Activated CD4-positive, alpha-beta T cell treated with anti-CD3 and anti-CD28 coated beads, Interleukin-2, amount 10 ng/mL, durations not matched to agents 7 days and 5 days (primary cell): ENCODE results near the gene CCL22. TPM values are rescaled to one million over a fixed set of nuclear protein-coding genes. Genes with fewer than 3 reads are reported as not detected.
"Not testable (repeated sequence)": the region's sequence is repeated elsewhere in the genome, so short reads cannot be mapped to it uniquely, and the experiment has no call there.

Experiments
- CTCF ChIA-PET: fragments of 350-600 bp; sonication (Branson Sonifier 250); formaldehyde crosslinking; loops from one replicate; lab custom pipeline; 2021; ENCODE audit warnings: antibody characterized with exemption; lab: Charles Lee
- POLR2A ChIA-PET: fragments of 350-600 bp; sonication (Branson Sonifier 250); formaldehyde crosslinking; loops from one replicate; lab custom pipeline; 2021; ENCODE audit warnings: antibody characterized with exemption; lab: Charles Lee
- DNase-seq: peaks from one replicate; pipeline ENCODE4 v3.0.0-alpha.2; 2020
- H3K27ac Mint-ChIP-seq: one replicate; pipeline ENCODE4 v1.8.0; 2021; ENCODE audit warnings: mild to moderate bottlenecking, moderate library complexity, mixed read lengths
- H3K27me3 Mint-ChIP-seq: one replicate; pipeline ENCODE4 v1.8.0; 2021; ENCODE audit warnings: mixed read lengths
- H3K36me3 Mint-ChIP-seq: one replicate; pipeline ENCODE4 v1.8.0; 2021; ENCODE audit warnings: low read depth, mixed read lengths
- H3K4me1 Mint-ChIP-seq: one replicate; pipeline ENCODE4 v1.8.0; 2021; ENCODE audit warnings: mixed read lengths
- H3K4me3 Mint-ChIP-seq: one replicate; pipeline ENCODE4 v1.8.0; 2021; ENCODE audit warnings: mild to moderate bottlenecking, moderate library complexity, mixed read lengths
- H3K9me3 Mint-ChIP-seq: one replicate; pipeline ENCODE4 v1.8.0; 2021; ENCODE audit warnings: mixed read lengths
- total RNA-seq, 2 experiments: library from RNA; stranded (reverse); gene quantifications; one replicate each; pipeline ENCODE4 v1.2.3, GENCODE V29; 2021

The CCL22 gene
- total RNA-seq, 2 experiments from 2014 or later = 0.50 to 0.74 TPM

GRCh38 chr16:57372372-57373116 is 14.0 kb downstream of the CCL22 start, which contains the start of gene CX3CL1:
Gene CX3CL1 (plus strand): TSS chr16:57372490. CDS start chr16:57372569, 79 bp downstream.
- no peaks in the 10 kb centered on the region for H3K9me3 Mint-ChIP-seq
- no peak within 1 kb of the TSS for H3K4me3 Mint-ChIP-seq
- peaks cover 4% of the 10 kb centered on the region for H3K4me1 Mint-ChIP-seq
- H3K27me3 Mint-ChIP-seq = peaks cover 2% of the 10 kb centered on the region
- no peaks in the 10 kb centered on the region for H3K36me3 Mint-ChIP-seq
- POLR2A ChIA-PET = no interaction called here
- CTCF ChIA-PET = interaction anchor here (0.7 kb wide), 1 partner anchor 331 kb away, joined by 3 read pairs; no protein-coding TSS in a partner anchor
- H3K27ac Mint-ChIP-seq = no peak within 1 kb of the TSS
- no peak for DNase-seq

GRCh38 chr16:57373117-57373947 is 14.7 kb downstream of the CCL22 start:
- Mint-ChIP-seq H3K4me3 (no peak overlapping the region), H3K4me1 (peaks cover 9% of the 10 kb centered on the region), H3K36me3 (no peaks in the 10 kb centered on the region), H3K27me3 (peaks cover 2% of the 10 kb centered on the region), H3K27ac (no peak overlapping the region), H3K9me3 (no peaks in the 10 kb centered on the region)
- ChIA-PET CTCF (interaction anchor here (0.7 to 1.2 kb wide), 2 partner anchors 44 to 331 kb away, joined by 3 read pairs; no protein-coding TSS in a partner anchor), POLR2A (no interaction called here)
- no peak for DNase-seq

- DNase-seq = no peak
- Mint-ChIP-seq H3K4me1 (peaks cover 9% of the 10 kb centered on the region), H3K27ac (no peak overlapping the region), H3K9me3 (no peaks in the 10 kb centered on the region), H3K27me3 (peaks cover 2% of the 10 kb centered on the region), H3K4me3 (no peak overlapping the region), H3K36me3 (no peaks in the 10 kb centered on the region)
- ChIA-PET CTCF (interaction anchor here (1.2 kb wide), 1 partner anchor 43 kb away, joined by 3 read pairs; no protein-coding TSS in a partner anchor), POLR2A (no interaction called here)
Observed at GRCh38 chr16:57374067-57374534, 15.5 kb downstream of the CCL22 start.

GRCh38 chr16:57374925-57375465 is 16.4 kb downstream of the CCL22 start:
- POLR2A ChIA-PET, H3K27me3 Mint-ChIP-seq, H3K4me3 Mint-ChIP-seq, DNase-seq, H3K4me1 Mint-ChIP-seq, H3K27ac Mint-ChIP-seq, H3K36me3 Mint-ChIP-seq, H3K9me3 Mint-ChIP-seq: not testable (repeated sequence)
- CTCF ChIA-PET = interaction anchor here (1.2 kb wide), 1 partner anchor 42 kb away, joined by 3 read pairs; no protein-coding TSS in a partner anchor

- Mint-ChIP-seq H3K9me3 (no peaks in the 10 kb centered on the region), H3K27ac (no peak overlapping the region), H3K4me3 (no peak overlapping the region), H3K4me1 (peaks cover 9% of the 10 kb centered on the region), H3K36me3 (no peaks in the 10 kb centered on the region), H3K27me3 (peaks cover 2% of the 10 kb centered on the region)
- POLR2A ChIA-PET = no interaction called here
- CTCF ChIA-PET = no interaction called here
- DNase-seq = no peak
Observed at GRCh38 chr16:57376313-57376818, 17.8 kb downstream of the CCL22 start.

GRCh38 chr16:57377080-57377841 is 18.7 kb downstream of the CCL22 start:
- CTCF ChIA-PET = interaction anchor here (0.6 to 1.0 kb wide), 2 partner anchors 13 to 40 kb away, joined by 3 to 5 read pairs; no protein-coding TSS in a partner anchor
- Mint-ChIP-seq H3K4me3 (no peak overlapping the region), H3K36me3 (no peaks in the 10 kb centered on the region), H3K9me3 (no peaks in the 10 kb centered on the region), H3K27ac (no peak overlapping the region), H3K27me3 (peaks cover 2% of the 10 kb centered on the region), H3K4me1 (peaks cover 9% of the 10 kb centered on the region)
- DNase-seq = no peak
- POLR2A ChIA-PET = no interaction called here

GRCh38 chr16:57379579-57379978 is 21.0 kb downstream of the CCL22 start:
- ChIA-PET POLR2A (no interaction called here), CTCF (no interaction called here)
- Mint-ChIP-seq H3K36me3 (no peaks in the 10 kb centered on the region), H3K27ac (no peak overlapping the region), H3K4me1 (peaks cover 9% of the 10 kb centered on the region), H3K4me3 (no peak overlapping the region), H3K9me3 (no peaks in the 10 kb centered on the region), H3K27me3 (peaks cover 2% of the 10 kb centered on the region)
- DNase-seq = no peak

- Mint-ChIP-seq H3K27ac (no peak overlapping the region), H3K4me1 (peaks cover 9% of the 10 kb centered on the region), H3K36me3 (no peaks in the 10 kb centered on the region), H3K9me3 (no peaks in the 10 kb centered on the region), H3K4me3 (no peak overlapping the region), H3K27me3 (peaks cover 2% of the 10 kb centered on the region)
- ChIA-PET CTCF (interaction anchor here (0.6 kb wide), 2 partner anchors 50 to 56 kb away, joined by 3 read pairs; no protein-coding TSS in a partner anchor), POLR2A (no interaction called here)
- DNase-seq = no peak
Observed at GRCh38 chr16:57380671-57381462, 22.3 kb downstream of the CCL22 start.

- ChIA-PET CTCF (interaction anchor here (0.9 kb wide), 1 partner anchor 11 kb away, joined by 3 read pairs; no protein-coding TSS in a partner anchor), POLR2A (no interaction called here)
- no peaks in the 10 kb centered on the region for H3K27me3 Mint-ChIP-seq
- peaks cover 9% of the 10 kb centered on the region for H3K4me1 Mint-ChIP-seq
- H3K9me3 Mint-ChIP-seq = no peaks in the 10 kb centered on the region
- H3K4me3 Mint-ChIP-seq = no peak overlapping the region
- H3K36me3 Mint-ChIP-seq = no peaks in the 10 kb centered on the region
- no peak for DNase-seq
- no peak overlapping the region for H3K27ac Mint-ChIP-seq
Observed at GRCh38 chr16:57381791-57382534, 23.4 kb downstream of the CCL22 start.

- no peak for DNase-seq
- no peak overlapping the region for H3K27ac Mint-ChIP-seq
- no peaks in the 10 kb centered on the region for H3K36me3 Mint-ChIP-seq
- ChIA-PET POLR2A (no interaction called here), CTCF (interaction anchor here (0.9 kb wide), 1 partner anchor 10 kb away, joined by 3 read pairs; no protein-coding TSS in a partner anchor)
- no peak overlapping the region for H3K4me3 Mint-ChIP-seq
- no peaks in the 10 kb centered on the region for H3K27me3 Mint-ChIP-seq
- no peaks in the 10 kb centered on the region for H3K9me3 Mint-ChIP-seq
- H3K4me1 Mint-ChIP-seq = peaks cover 3% of the 10 kb centered on the region
Observed at GRCh38 chr16:57382535-57383275, 24.1 kb downstream of the CCL22 start.
